GM23338 (cell line): ENCODE measurements around the gene GPR37. TPM values are rescaled to one million over a fixed set of nuclear protein-coding genes. Genes with fewer than 3 reads are reported as not detected.

Source experiments
- ATAC-seq: fragments of 200-7000 bp; cut with Tn5 transposase; 3 replicates; pipeline ENCODE4 v1.9.1; 2020
- DNase-seq: peaks from one replicate; pipeline ENCODE4 v3.0.0-alpha.2; 2015; ENCODE audit warnings: low spot score
- H2AFZ ChIP-seq: fragments of 200-600 bp; sonication (generic); 2 replicates; pipeline ENCODE4 v1.8.0; 2016; ENCODE audit warnings: antibody characterized with exemption, mild to moderate bottlenecking, moderate library complexity
- H3F3A ChIP-seq: fragments of 200-600 bp; sonication (generic); replicated peaks from 2 replicates; pipeline ENCODE4 v1.8.0; 2017; ENCODE audit warnings: antibody characterized with exemption, mixed run types, low read depth
- H3K27ac ChIP-seq: fragments of 200-600 bp; sonication (generic); 2 replicates; pipeline ENCODE4 v1.6.1; 2016; ENCODE audit warnings: low read depth
- H3K27me3 ChIP-seq: fragments of 200-600 bp; sonication (generic); 2 replicates; pipeline ENCODE4 v1.8.0; 2016; ENCODE audit warnings: mild to moderate bottlenecking, mixed run types, moderate library complexity; ENCODE audit not compliant: insufficient read depth
- H3K36me3 ChIP-seq: fragments of 200-600 bp; sonication (generic); 2 replicates; pipeline ENCODE4 v1.8.0; 2016; ENCODE audit warnings: mild to moderate bottlenecking; ENCODE audit not compliant: insufficient read depth
- H3K4me1 ChIP-seq: fragments of 200-600 bp; sonication (generic); 2 replicates; pipeline ENCODE4 v1.8.0; 2016; ENCODE audit warnings: mild to moderate bottlenecking, moderate library complexity; ENCODE audit not compliant: insufficient read depth
- H3K4me2 ChIP-seq: fragments of 200-600 bp; sonication (generic); 2 replicates; pipeline ENCODE4 v1.7.1; 2017; ENCODE audit warnings: mixed run types
- H3K4me3 ChIP-seq: fragments of 200-600 bp; sonication (generic); 2 replicates; pipeline ENCODE4 v1.6.1; 2016; ENCODE audit warnings: mixed run types
- H3K79me2 ChIP-seq: fragments of 200-600 bp; sonication (generic); replicated peaks from 2 replicates; pipeline ENCODE4 v1.8.0; 2017; ENCODE audit warnings: mild to moderate bottlenecking; ENCODE audit not compliant: insufficient read depth
- H3K9me2 ChIP-seq: fragments of 200-600 bp; sonication (generic); 2 replicates; pipeline ENCODE4 v1.8.0; 2017; ENCODE audit not compliant: insufficient read depth
- H4K20me1 ChIP-seq: fragments of 200-600 bp; sonication (generic); replicated peaks from 2 replicates; pipeline ENCODE4 v1.8.0; 2017; ENCODE audit warnings: mild to moderate bottlenecking; ENCODE audit not compliant: insufficient read depth
- H3K27ac Mint-ChIP-seq: 2 replicates; pipeline ENCODE4 v1.8.0; 2020; ENCODE audit warnings: inconsistent platforms, mild to moderate bottlenecking, moderate library complexity, mixed read lengths
- H3K27me3 Mint-ChIP-seq: 3 replicates; pipeline ENCODE4 v1.8.0; 2022; ENCODE audit warnings: low read depth, mild to moderate bottlenecking, moderate library complexity, mixed read lengths, inconsistent platforms; ENCODE audit not compliant: insufficient read depth, poor library complexity
- H3K36me3 Mint-ChIP-seq: 3 replicates; pipeline ENCODE4 v1.8.0; 2021; ENCODE audit warnings: low read depth, mild to moderate bottlenecking, inconsistent platforms, moderate library complexity, mixed read lengths
- H3K4me1 Mint-ChIP-seq: 3 replicates; pipeline ENCODE4 v1.8.0; 2020; ENCODE audit warnings: mild to moderate bottlenecking, inconsistent platforms, mixed read lengths
- H3K4me3 Mint-ChIP-seq: 3 replicates; pipeline ENCODE4 v1.8.0; 2021; ENCODE audit warnings: moderate library complexity, mild to moderate bottlenecking, inconsistent platforms, mixed read lengths
- H3K9me3 Mint-ChIP-seq: 3 replicates; pipeline ENCODE4 v1.8.0; 2020; ENCODE audit warnings: moderate library complexity, mild to moderate bottlenecking, inconsistent platforms, mixed read lengths
- CREB1 ChIP-seq: fragments of 250-450 bp; sonication (Bioruptor Pico); IDR thresholded peaks from 2 replicates; pipeline ENCODE4 v1.5.0; 2020; ENCODE audit warnings: low read depth, mild to moderate bottlenecking, moderate library complexity
- CTCF ChIP-seq, 2 experiments: fragments of 200-600 bp in 1 of 2; sonication (generic) in 1 of 2; conservative IDR thresholded peaks; 2 replicates each; pipeline versions ENCODE4 v1.5.1 to v1.6.1; 2016 to 2017; ENCODE audit warnings: antibody characterized with exemption in 2 of 2, low read depth in 2 of 2, mild to moderate bottlenecking in 2 of 2, moderate library complexity in 1 of 2
- ETS1 ChIP-seq: IDR thresholded peaks from 2 replicates; pipeline ENCODE4 v1.6.1; 2016; ENCODE audit warnings: antibody characterized with exemption
- EZH2 ChIP-seq: fragments of 200-600 bp; sonication (generic); IDR thresholded peaks from one replicate; pipeline ENCODE4 v1.8.0; 2017; ENCODE audit warnings: antibody characterized with exemption, mild to moderate bottlenecking, low read depth; ENCODE audit not compliant: unreplicated experiment
- EZH2phosphoT487 ChIP-seq: fragments of 200-600 bp; sonication (generic); IDR thresholded peaks from one replicate; pipeline ENCODE4 v1.8.1; 2018; ENCODE audit warnings: antibody characterized with exemption; ENCODE audit not compliant: unreplicated experiment
- JUNB ChIP-seq: IDR thresholded peaks from one replicate; pipeline ENCODE4 v1.6.1; 2016; ENCODE audit warnings: antibody characterized with exemption; ENCODE audit not compliant: unreplicated experiment
- NANOG ChIP-seq: IDR thresholded peaks from 2 replicates; pipeline ENCODE4 v1.6.1; 2016; ENCODE audit warnings: antibody characterized with exemption, borderline replicate concordance
- POLR2AphosphoS5 ChIP-seq: IDR thresholded peaks from 2 replicates; pipeline ENCODE4 v1.6.1; 2016; ENCODE audit warnings: antibody characterized with exemption, low read depth
- REST ChIP-seq: IDR thresholded peaks from one replicate; pipeline ENCODE4 v1.6.1; 2018; ENCODE audit warnings: antibody characterized with exemption; ENCODE audit not compliant: unreplicated experiment
- STAT1 ChIP-seq: IDR thresholded peaks from one replicate; pipeline ENCODE4 v1.6.1; 2016; ENCODE audit warnings: antibody characterized with exemption; ENCODE audit not compliant: unreplicated experiment
- ZNF114 ChIP-seq: fragments of 250-450 bp; sonication (Bioruptor Pico); IDR thresholded peaks from 2 replicates; pipeline ENCODE4 v1.5.0; 2020; ENCODE audit warnings: mild to moderate bottlenecking, moderate library complexity
- ZNF331 ChIP-seq: fragments of 250-450 bp; sonication (Bioruptor Pico); IDR thresholded peaks from 2 replicates; pipeline ENCODE4 v1.5.0; 2020; ENCODE audit warnings: low read depth, mild to moderate bottlenecking, moderate library complexity
- ZNF462 ChIP-seq: fragments of 250-450 bp; sonication (Bioruptor Pico); IDR thresholded peaks from 2 replicates; pipeline ENCODE4 v1.5.0; 2020; ENCODE audit warnings: mild to moderate bottlenecking, moderate library complexity
- polyA plus RNA-seq: library from polyadenylated mRNA; unstranded; fragments of >200 nt; fragmentation: Nextera tagmentation; extraction: Ambion mirVana; gene quantifications from 2 replicates; pipeline ENCODE4 v1.2.1, GENCODE V29; 2016
- total RNA-seq: library from RNA; depleted of rRNA; stranded (reverse); fragments of >200 nt; shearing (Covaris generic); gene quantifications from 2 replicates; pipeline ENCODE4 v1.2.3, GENCODE V29; 2014

The GPR37 gene
- total and polyA plus RNA-seq, 2 experiments from 2014 or later, result 3.9 to 8.5 TPM

- Histone ChIP-seq H3K27me3 (no peaks in the 10 kb centered on the region), H3K79me2 (no peaks in the 10 kb centered on the region), H3K9me2 (no peaks in the 10 kb centered on the region), H3K27ac (no peak overlapping the region), H3K36me3 (no peaks in the 10 kb centered on the region), H3K4me2 (no peak overlapping the region), H4K20me1 (no peaks in the 10 kb centered on the region), H3F3A (no peaks in the 10 kb centered on the region), H3K4me1 (no peaks in the 10 kb centered on the region), H3K4me3 (no peak overlapping the region), H2AFZ (no peak overlapping the region)
- ATAC-seq (no peak), DNase-seq (no peak)
- Mint-ChIP-seq H3K36me3 (no peaks in the 10 kb centered on the region; the same call in 2 of the 3 replicates), H3K4me1 (peaks cover 3% of the 10 kb centered on the region), H3K27me3 (no peaks in the 10 kb centered on the region), H3K9me3 (no peaks in the 10 kb centered on the region; the same call in 2 of the 3 replicates), H3K4me3 (no peak overlapping the region), H3K27ac (no peak overlapping the region)
- TF ChIP-seq CTCF (conservative IDR thresholded peaks at IDR 0.05; ENCODE audit: low read depth in 2 of 2), result no peak
- TF ChIP-seq JUNB, result no peak
- TF ChIP-seq ETS1, result no peak
- TF ChIP-seq ZNF462, result no peak
- TF ChIP-seq POLR2AphosphoS5, result no peak
- no peak for TF ChIP-seq NANOG
- TF ChIP-seq EZH2, result no peak
- no peak for TF ChIP-seq STAT1
- no peak for TF ChIP-seq REST
- TF ChIP-seq EZH2phosphoT487, result no peak
- no peak for TF ChIP-seq ZNF331 (CRISPR knock-in tag)
- TF ChIP-seq ZNF114, result no peak
- no peak for TF ChIP-seq CREB1
These were observed 27.0 kb downstream of the GPR37 start for GRCh38 chr7:124738639-124739038.
